ENCODE data around the gene ABHD17C.

The ABHD17C gene

GRCh38 chr15:80764535-80764934 is 69.4 kb downstream of the ABHD17C start:
- Histone ChIP-seq H3F3A (ENCODE audit: insufficient read depth) (no peaks in the 10 kb centered on the region), H3K9me3 (ENCODE audit: insufficient read depth, low read length) (no peaks in the 10 kb centered on the region), H3K36me3 (ENCODE audit: low read length) (no peaks in the 10 kb centered on the region), H3K79me2 (ENCODE audit: insufficient read depth, low read length) (no peaks in the 10 kb centered on the region), H2AFZ (ENCODE audit: low read depth, low read length, severe bottlenecking) (no peak overlapping the region), H3K27ac (ENCODE audit: low read depth, low read length) (no peak overlapping the region), H3K4me3 (ENCODE audit: insufficient read depth, low read length, poor library complexity, severe bottlenecking) (no peak overlapping the region), H3K9me2 (replicated peaks; ENCODE audit: insufficient read depth, low read length) (no peaks in the 10 kb centered on the region), H3K9ac (ENCODE audit: low read length) (no peak overlapping the region), H3K27me3 (ENCODE audit: low read length) (no peaks in the 10 kb centered on the region), H3K4me2 (ENCODE audit: low read depth, low read length, poor library complexity, severe bottlenecking) (no peak overlapping the region), H4K20me1 (ENCODE audit: low read depth, low read length) (no peaks in the 10 kb centered on the region)
- TF ChIP-seq EZH2phosphoT487 (conservative IDR thresholded peaks at IDR 0.05; ENCODE audit: low read length) = no peak
- no peak for TF ChIP-seq CTCF (IDR thresholded peaks at IDR 0.05; ENCODE audit: insufficient read depth, low read length, poor library complexity, severe bottlenecking)

- Histone ChIP-seq H3K36me3 (ENCODE audit: low read length) (no peaks in the 10 kb centered on the region), H2AFZ (ENCODE audit: low read depth, low read length, severe bottlenecking) (no peak overlapping the region), H3K27ac (ENCODE audit: low read depth, low read length) (no peak overlapping the region), H3K9ac (ENCODE audit: low read length) (no peak overlapping the region), H3K9me3 (ENCODE audit: insufficient read depth, low read length) (no peaks in the 10 kb centered on the region), H4K20me1 (ENCODE audit: low read depth, low read length) (no peaks in the 10 kb centered on the region), H3K79me2 (ENCODE audit: insufficient read depth, low read length) (no peaks in the 10 kb centered on the region), H3K4me2 (ENCODE audit: low read depth, low read length, poor library complexity, severe bottlenecking) (no peak overlapping the region), H3F3A (ENCODE audit: insufficient read depth) (no peaks in the 10 kb centered on the region), H3K27me3 (ENCODE audit: low read length) (no peaks in the 10 kb centered on the region), H3K9me2 (replicated peaks; ENCODE audit: insufficient read depth, low read length) (no peaks in the 10 kb centered on the region), H3K4me3 (ENCODE audit: insufficient read depth, low read length, poor library complexity, severe bottlenecking) (no peak overlapping the region)
- TF ChIP-seq CTCF (IDR thresholded peaks at IDR 0.05; ENCODE audit: insufficient read depth, low read length, poor library complexity, severe bottlenecking) (no peak), EZH2phosphoT487 (conservative IDR thresholded peaks at IDR 0.05; ENCODE audit: low read length) (no peak)
Measured at GRCh38 chr15:80766275-80766674, 71.2 kb downstream of the ABHD17C start.

- Histone ChIP-seq H3K79me2 (ENCODE audit: insufficient read depth, low read length) (no peaks in the 10 kb centered on the region), H4K20me1 (ENCODE audit: low read depth, low read length) (no peaks in the 10 kb centered on the region), H2AFZ (ENCODE audit: low read depth, low read length, severe bottlenecking) (no peak overlapping the region), H3K9me2 (replicated peaks; ENCODE audit: insufficient read depth, low read length) (no peaks in the 10 kb centered on the region), H3K27me3 (ENCODE audit: low read length) (no peaks in the 10 kb centered on the region), H3K9ac (ENCODE audit: low read length) (no peak overlapping the region), H3K27ac (ENCODE audit: low read depth, low read length) (no peak overlapping the region), H3K4me3 (ENCODE audit: insufficient read depth, low read length, poor library complexity, severe bottlenecking) (no peak overlapping the region), H3F3A (ENCODE audit: insufficient read depth) (no peaks in the 10 kb centered on the region), H3K4me2 (ENCODE audit: low read depth, low read length, poor library complexity, severe bottlenecking) (no peak overlapping the region), H3K9me3 (ENCODE audit: insufficient read depth, low read length) (no peaks in the 10 kb centered on the region), H3K36me3 (ENCODE audit: low read length) (no peaks in the 10 kb centered on the region)
- TF ChIP-seq CTCF (IDR thresholded peaks at IDR 0.05; ENCODE audit: insufficient read depth, low read length, poor library complexity, severe bottlenecking) (no peak), EZH2phosphoT487 (conservative IDR thresholded peaks at IDR 0.05; ENCODE audit: low read length) (no peak)
Measured at GRCh38 chr15:80768158-80768557, 73.0 kb downstream of the ABHD17C start.

All from SU-DHL-6 (cell line).